ENCODE data around the gene CDC42BPB.

The CDC42BPB gene

DNA sequence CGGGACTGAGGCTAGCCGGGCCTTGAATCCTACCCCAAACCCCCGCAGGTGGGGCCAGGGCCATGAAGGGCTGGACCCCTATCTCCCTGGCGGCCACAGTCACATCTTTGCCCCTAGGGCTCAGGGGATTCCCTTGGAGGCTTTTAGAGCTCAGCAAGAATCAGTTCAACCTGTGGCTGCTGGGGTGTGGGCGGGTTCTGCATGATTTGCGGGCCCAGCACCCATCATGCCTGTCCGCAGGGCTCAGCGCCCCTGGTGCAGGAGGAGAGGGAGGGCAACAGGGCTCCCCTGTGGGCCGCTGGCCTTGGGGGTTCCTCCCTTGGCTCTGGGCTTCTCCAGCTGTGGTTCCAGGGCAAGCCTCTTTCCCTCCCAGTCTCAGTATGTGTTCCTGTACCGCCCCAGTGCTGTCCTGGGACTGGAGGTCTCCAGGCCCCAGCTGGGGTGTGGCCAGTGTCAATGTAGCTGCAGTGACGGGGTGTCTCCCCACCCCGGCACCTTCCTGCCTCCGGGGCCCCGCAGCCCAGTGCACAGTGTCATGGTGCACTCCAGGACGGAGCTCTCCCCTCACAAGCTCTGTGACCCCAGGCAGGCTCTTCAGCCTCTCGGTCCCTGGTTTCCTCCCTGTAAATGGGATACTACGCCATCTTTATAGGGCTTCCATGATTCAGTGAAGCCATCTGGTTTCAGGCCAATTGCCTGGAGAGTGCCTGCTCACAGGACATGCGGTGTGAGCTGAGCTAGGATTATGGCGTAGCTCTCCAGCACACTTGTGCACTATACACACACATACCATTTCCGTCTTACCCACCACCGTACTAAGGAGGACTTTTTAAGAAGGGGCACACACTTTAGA, 16.8 kb upstream of the CDC42BPB start:
- H3K36me3 ChIP-seq (ENCODE audit: insufficient read depth, insufficient read length, low read length): no peaks in the 10 kb centered on the region
- peaks cover 2% of the 10 kb centered on the region for H3K27me3 ChIP-seq (ENCODE audit: insufficient read depth, insufficient read length)
- DNase-seq (ENCODE audit: low read depth, low spot score): no peak
- H3K9ac ChIP-seq (ENCODE audit: insufficient read length, low read depth): peak overlapping the region; percentile 38
- TF ChIP-seq ZNF274 (IDR thresholded peaks at IDR 0.05; ENCODE audit: low read depth, low read length) (no peak), YY1 (IDR thresholded peaks at IDR 0.05; ENCODE audit: insufficient read depth, insufficient read length) (no peak), SUZ12 (IDR thresholded peaks at IDR 0.05; ENCODE audit: extremely low read depth, insufficient read depth, insufficient read length) (no peak)
- no peak overlapping the region for H3K4me3 ChIP-seq (ENCODE audit: insufficient read length, low read depth)
- H3K4me1 ChIP-seq (ENCODE audit: insufficient read depth, insufficient read length): peaks cover 22% of the 10 kb centered on the region
- no peaks in the 10 kb centered on the region for H3K9me3 ChIP-seq (ENCODE audit: insufficient read depth, low read length)

DNA sequence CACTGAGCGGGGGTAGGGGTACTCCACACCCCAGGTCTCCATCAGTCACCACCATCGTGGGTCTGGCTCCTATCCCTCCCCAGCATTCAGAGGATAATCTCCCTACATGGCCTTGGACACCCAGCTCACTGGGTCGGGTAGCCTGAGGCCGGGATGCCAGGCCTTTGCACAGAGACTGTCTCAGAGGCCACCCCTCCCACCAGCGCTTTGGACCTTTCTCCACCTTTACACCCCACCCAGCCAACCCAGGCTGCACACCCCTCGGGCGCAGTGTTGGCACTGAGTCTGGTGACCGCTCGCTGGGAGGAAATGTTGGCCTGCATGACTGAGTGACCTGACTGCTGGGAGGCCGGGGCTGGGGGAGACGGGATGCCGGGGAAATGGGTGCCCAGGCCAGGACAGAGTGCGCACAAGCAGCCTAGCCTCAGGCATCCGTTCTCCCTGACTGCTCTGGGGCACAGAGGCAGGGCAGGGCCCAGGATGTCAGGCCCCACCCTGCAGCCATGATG, 16.1 kb upstream of the CDC42BPB start:
- TF ChIP-seq YY1 (IDR thresholded peaks at IDR 0.05; ENCODE audit: insufficient read depth, insufficient read length): no peak
- no peak for TF ChIP-seq SUZ12 (IDR thresholded peaks at IDR 0.05; ENCODE audit: extremely low read depth, insufficient read depth, insufficient read length)
- TF ChIP-seq ZNF274 (IDR thresholded peaks at IDR 0.05; ENCODE audit: low read depth, low read length): no peak
- Histone ChIP-seq H3K9ac (ENCODE audit: insufficient read length, low read depth) (no peak overlapping the region), H3K4me3 (ENCODE audit: insufficient read length, low read depth) (no peak overlapping the region), H3K27me3 (ENCODE audit: insufficient read depth, insufficient read length) (peaks cover 2% of the 10 kb centered on the region), H3K4me1 (ENCODE audit: insufficient read depth, insufficient read length) (peaks cover 24% of the 10 kb centered on the region), H3K36me3 (ENCODE audit: insufficient read depth, insufficient read length, low read length) (no peaks in the 10 kb centered on the region), H3K9me3 (ENCODE audit: insufficient read depth, low read length) (no peaks in the 10 kb centered on the region)
- no peak for DNase-seq (ENCODE audit: low read depth, low spot score)

DNA sequence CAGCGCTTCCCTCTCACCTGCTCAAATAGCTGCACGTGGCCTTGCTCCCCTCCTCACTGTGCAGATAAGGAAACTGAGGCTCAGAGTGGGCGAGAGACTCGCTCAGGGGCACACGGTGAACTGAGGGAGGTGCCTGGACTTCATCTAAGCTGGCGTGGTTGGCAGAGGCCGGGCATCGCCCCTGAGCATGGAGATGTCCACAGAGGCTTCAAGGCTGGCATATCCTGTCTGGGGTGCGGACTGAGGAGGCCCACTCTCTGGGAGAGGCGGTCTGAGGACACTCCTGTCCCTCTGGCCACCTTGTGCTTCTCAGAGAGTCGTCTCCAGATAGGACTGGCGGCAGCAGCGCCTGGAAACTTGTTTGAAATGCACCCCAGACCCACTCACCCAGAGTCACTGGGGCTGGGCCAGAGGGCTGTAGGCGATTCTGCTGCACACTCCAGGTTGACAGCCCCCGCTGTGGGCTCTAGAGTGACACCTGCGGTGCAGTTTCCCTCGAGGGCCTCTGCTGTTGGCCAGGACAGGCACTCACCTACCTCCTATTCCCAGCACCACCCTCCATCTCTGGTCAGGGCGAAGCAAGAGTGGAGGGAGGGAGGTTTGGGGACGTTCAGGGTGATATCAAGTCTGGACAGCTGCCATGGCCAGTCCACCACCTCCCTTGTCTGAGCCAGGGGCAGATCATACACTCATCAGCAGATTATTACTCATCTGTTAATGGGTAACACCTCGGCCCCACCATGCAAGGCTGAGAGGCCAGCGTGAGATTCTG, 15.4 kb upstream of the CDC42BPB start:
- H3K36me3 ChIP-seq (ENCODE audit: insufficient read depth, insufficient read length, low read length): no peaks in the 10 kb centered on the region
- no peaks in the 10 kb centered on the region for H3K9me3 ChIP-seq (ENCODE audit: insufficient read depth, low read length)
- H3K4me1 ChIP-seq (ENCODE audit: insufficient read depth, insufficient read length): peaks cover 26% of the 10 kb centered on the region
- H3K27me3 ChIP-seq (ENCODE audit: insufficient read depth, insufficient read length): peaks cover 2% of the 10 kb centered on the region
- DNase-seq (ENCODE audit: low read depth, low spot score): no peak
- peak overlapping the region; percentile 10 for H3K9ac ChIP-seq (ENCODE audit: insufficient read length, low read depth)
- no peak overlapping the region for H3K4me3 ChIP-seq (ENCODE audit: insufficient read length, low read depth)
- TF ChIP-seq YY1 (IDR thresholded peaks at IDR 0.05; ENCODE audit: insufficient read depth, insufficient read length) (no peak), ZNF274 (IDR thresholded peaks at IDR 0.05; ENCODE audit: low read depth, low read length) (no peak), SUZ12 (IDR thresholded peaks at IDR 0.05; ENCODE audit: extremely low read depth, insufficient read depth, insufficient read length) (no peak)

DNA sequence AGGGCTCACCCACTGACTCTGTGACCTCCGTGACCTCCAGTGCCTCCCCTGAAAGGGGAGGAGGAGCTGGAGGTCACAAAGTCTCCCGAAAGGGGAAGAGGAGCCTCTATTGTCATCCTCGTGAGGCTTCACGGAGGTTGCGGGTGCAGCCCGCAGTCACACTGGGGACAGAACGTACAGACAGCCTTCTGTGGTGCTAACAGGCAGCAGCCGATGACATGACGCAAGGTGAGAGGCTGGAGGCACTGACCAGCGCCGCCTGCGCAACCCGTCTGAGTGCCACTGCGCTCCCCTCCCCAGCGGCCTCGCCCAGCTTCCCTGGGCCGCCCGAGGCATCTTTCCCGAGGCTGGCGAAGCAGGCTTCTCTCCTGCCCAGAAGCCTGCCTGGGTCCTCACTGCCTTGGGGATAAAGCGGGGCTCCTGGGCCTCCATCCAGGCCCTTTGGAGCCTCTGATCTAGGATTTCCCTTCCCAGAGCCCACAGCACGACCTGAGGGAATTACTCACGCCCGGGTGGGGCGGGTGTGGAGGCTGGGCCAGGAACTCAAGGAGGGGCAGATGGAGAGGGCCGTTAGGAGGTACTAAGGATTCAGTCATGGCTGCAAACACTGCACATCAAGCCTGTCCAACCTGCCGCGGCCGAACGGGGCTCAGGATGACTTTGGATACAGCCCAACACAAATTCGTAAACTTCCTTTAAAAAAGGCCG, 14.3 kb upstream of the CDC42BPB start:
- TF ChIP-seq SUZ12 (IDR thresholded peaks at IDR 0.05; ENCODE audit: extremely low read depth, insufficient read depth, insufficient read length): no peak
- TF ChIP-seq ZNF274 (IDR thresholded peaks at IDR 0.05; ENCODE audit: low read depth, low read length): no peak
- TF ChIP-seq YY1 (IDR thresholded peaks at IDR 0.05; ENCODE audit: insufficient read depth, insufficient read length): no peak
- Histone ChIP-seq H3K36me3 (ENCODE audit: insufficient read depth, insufficient read length, low read length) (no peaks in the 10 kb centered on the region), H3K9me3 (ENCODE audit: insufficient read depth, low read length) (no peaks in the 10 kb centered on the region), H3K4me3 (ENCODE audit: insufficient read length, low read depth) (no peak overlapping the region), H3K4me1 (ENCODE audit: insufficient read depth, insufficient read length) (peaks cover 26% of the 10 kb centered on the region), H3K9ac (ENCODE audit: insufficient read length, low read depth) (no peak overlapping the region), H3K27me3 (ENCODE audit: insufficient read depth, insufficient read length) (peaks cover 2% of the 10 kb centered on the region)
- no peak for DNase-seq (ENCODE audit: low read depth, low spot score)

DNA sequence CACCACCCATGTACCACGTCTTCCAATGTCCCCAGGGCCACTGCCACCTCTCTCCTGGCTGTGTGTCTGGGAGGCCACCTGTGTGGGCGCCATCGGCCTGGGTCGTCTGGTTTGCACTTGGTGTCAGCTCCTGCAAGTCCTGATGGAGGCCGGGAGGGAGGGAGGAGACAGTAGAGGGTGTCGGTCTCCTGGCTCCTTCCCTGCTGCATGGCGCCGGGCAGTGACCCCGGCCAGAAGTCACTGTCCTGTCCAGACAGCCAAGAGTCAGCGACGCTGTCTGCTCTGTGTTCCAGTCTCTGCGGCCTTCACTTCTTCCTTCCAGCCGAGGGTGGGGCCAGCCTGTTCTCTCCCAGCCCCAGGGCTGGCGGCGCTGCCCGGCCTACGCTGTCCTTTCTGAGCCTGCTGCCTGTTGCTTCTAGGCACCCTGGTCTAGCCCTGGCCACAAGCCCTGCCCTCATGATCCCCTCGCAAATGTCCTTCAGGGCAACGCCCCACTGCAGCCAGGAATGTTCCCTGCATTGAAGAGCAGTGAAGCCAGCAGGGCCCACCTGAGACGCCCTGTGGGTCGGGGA, 13.7 kb upstream of the CDC42BPB start:
- TF ChIP-seq ZNF274 (IDR thresholded peaks at IDR 0.05; ENCODE audit: low read depth, low read length) (no peak), YY1 (IDR thresholded peaks at IDR 0.05; ENCODE audit: insufficient read depth, insufficient read length) (no peak)
- H3K27me3 ChIP-seq (ENCODE audit: insufficient read depth, insufficient read length): peaks cover 2% of the 10 kb centered on the region
- H3K4me1 ChIP-seq (ENCODE audit: insufficient read depth, insufficient read length): peaks cover 30% of the 10 kb centered on the region

DNA sequence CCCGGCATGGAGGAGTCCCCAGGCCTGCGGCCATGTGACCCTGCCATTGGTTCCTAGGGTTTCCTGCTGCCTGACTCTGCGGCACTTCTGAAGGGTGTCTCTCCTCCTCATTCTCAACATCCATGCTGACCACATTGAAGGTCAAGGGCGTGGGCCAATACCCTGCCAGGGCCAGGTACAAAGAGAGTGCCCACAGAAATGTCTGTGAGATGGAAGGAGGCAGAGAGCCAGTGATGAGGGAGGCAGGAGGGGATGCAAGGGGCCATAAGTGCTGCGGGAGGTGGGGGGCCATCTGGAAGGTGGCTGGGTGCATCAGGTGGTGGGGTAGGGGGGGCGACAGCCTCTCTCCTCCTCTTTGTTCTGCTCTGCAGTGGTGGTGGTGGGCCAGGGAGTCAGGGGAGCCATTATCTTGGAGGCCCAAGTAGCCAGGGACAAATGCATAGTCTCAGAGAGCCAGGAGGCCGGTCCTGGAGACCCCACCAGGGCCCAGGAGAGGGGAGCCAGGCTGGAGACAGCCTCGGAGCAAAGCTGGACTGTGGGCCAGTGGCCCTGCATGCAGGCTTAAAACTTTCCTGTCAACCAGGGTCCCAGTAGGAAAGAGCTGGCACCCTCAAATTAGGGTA, 13.0 kb upstream of the CDC42BPB start:
- no peak for DNase-seq (ENCODE audit: low read depth, low spot score)
- Histone ChIP-seq H3K9ac (ENCODE audit: insufficient read length, low read depth) (no peak overlapping the region), H3K4me1 (ENCODE audit: insufficient read depth, insufficient read length) (peaks cover 30% of the 10 kb centered on the region), H3K9me3 (ENCODE audit: insufficient read depth, low read length) (no peaks in the 10 kb centered on the region), H3K36me3 (ENCODE audit: insufficient read depth, insufficient read length, low read length) (no peaks in the 10 kb centered on the region), H3K27me3 (ENCODE audit: insufficient read depth, insufficient read length) (peaks cover 2% of the 10 kb centered on the region), H3K4me3 (ENCODE audit: insufficient read length, low read depth) (no peak overlapping the region)
- TF ChIP-seq YY1 (IDR thresholded peaks at IDR 0.05; ENCODE audit: insufficient read depth, insufficient read length) (no peak), ZNF274 (IDR thresholded peaks at IDR 0.05; ENCODE audit: low read depth, low read length) (no peak), SUZ12 (IDR thresholded peaks at IDR 0.05; ENCODE audit: extremely low read depth, insufficient read depth, insufficient read length) (no peak)

More for the DNA sequence above, 13.7 kb upstream of the CDC42BPB start:
- Histone ChIP-seq H3K36me3 (ENCODE audit: insufficient read depth, insufficient read length, low read length) (no peaks in the 10 kb centered on the region), H3K9ac (ENCODE audit: insufficient read length, low read depth) (no peak overlapping the region), H3K4me3 (ENCODE audit: insufficient read length, low read depth) (no peak overlapping the region), H3K9me3 (ENCODE audit: insufficient read depth, low read length) (no peaks in the 10 kb centered on the region)
- no peak for DNase-seq (ENCODE audit: low read depth, low spot score)

All from NT2/D1 (cell line).